ENCODE results near the gene LAPTM4A. TPM values are rescaled to one million over a fixed set of nuclear protein-coding genes. Genes with fewer than 3 reads are reported as not detected.

LAPTM4A gene
- total RNA-seq, 4 donors from 2014 or later = 88.8 to 159 (median 128) TPM

- no peak for DNase-seq (ENCODE audit: low spot score in 2 of 2)
- Histone ChIP-seq H3K27ac (no peak overlapping the region), H3K9me3 (no peaks in the 10 kb centered on the region), H3K4me1 (peaks cover 16% of the 10 kb centered on the region), H3K27me3 (no peaks in the 10 kb centered on the region), H3K36me3 (no peaks in the 10 kb centered on the region), H3K4me3 (no peak overlapping the region)
- TF ChIP-seq EP300 (IDR thresholded peaks at IDR 0.05) (no peak), CTCF (IDR thresholded peaks at IDR 0.05) (no peak), POLR2AphosphoS5 (IDR thresholded peaks at IDR 0.05) (no peak), POLR2A (IDR thresholded peaks at IDR 0.05) (no peak)
- WGBS = 91% methylated on average over 1 of the region's 1 CpG
Measured at GRCh38 chr2:19991895-19992294, 59.5 kb downstream of the LAPTM4A start.

GRCh38 chr2:19990416-19990728 is 61.1 kb downstream of the LAPTM4A start:
- WGBS = 20% methylated on average over 9 of the region's 10 CpGs
- Histone ChIP-seq H3K9me3 (no peaks in the 10 kb centered on the region), H3K27me3 (no peaks in the 10 kb centered on the region), H3K27ac (no peak overlapping the region), H3K4me1 (peaks cover 16% of the 10 kb centered on the region), H3K36me3 (no peaks in the 10 kb centered on the region), H3K4me3 (peak overlapping the region; percentile 71)
- TF ChIP-seq POLR2A (IDR thresholded peaks at IDR 0.05) (no peak), EP300 (IDR thresholded peaks at IDR 0.05) (no peak), POLR2AphosphoS5 (IDR thresholded peaks at IDR 0.05) (no peak), CTCF (IDR thresholded peaks at IDR 0.05) (no peak)
- DNase-seq (ENCODE audit: low spot score in 2 of 2) = no peak

DNA sequence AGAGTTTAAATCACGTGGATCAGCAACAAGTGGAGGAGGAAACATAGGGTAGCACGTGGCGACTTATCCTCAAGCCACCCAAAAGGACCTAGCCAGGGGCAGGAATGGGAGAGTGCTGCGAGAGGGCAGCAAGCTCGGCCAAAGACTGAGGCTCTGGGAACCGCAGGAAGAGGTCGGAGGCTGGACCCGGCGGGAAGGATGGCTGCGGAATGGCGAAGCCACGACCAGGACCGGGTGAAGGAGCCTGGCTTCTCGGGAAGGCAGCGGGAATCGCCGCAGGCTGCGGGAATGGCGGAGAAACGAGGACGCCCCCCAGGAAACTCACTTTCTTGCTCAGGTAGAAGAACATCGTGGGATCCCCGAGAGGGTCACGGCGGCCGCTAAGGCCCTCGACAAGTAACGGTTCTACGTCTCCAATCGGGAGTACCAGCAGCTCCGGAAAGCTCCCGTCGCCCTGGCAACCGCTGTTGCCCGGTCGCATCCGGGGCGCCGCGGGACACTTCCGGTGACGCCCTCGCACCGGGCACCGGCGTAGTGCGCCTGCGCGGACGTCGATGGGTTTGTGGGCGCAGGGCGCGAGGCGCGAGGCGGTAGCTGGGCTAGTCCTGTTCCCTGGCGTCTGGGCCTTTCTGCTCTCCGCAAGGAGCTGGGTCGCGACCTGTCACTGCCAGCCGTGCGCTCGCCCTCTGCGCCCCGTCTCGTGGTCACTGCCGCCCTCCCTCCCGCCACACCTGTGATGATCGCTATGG is 61.6 kb downstream of the LAPTM4A start, which contains the start of gene WDR35:
WDR35 (minus strand) TSS at position 439 of the 749 bp plus-strand sequence; CDS start at position 349, 90 bp downstream.
- 3% methylated on average over 12 of the region's 70 CpGs for WGBS
- Histone ChIP-seq H3K4me3 (peak within 1 kb of the TSS; percentile 71), H3K27ac (peak within 1 kb of the TSS; percentile 5), H3K36me3 (peaks cover 2% of the 10 kb centered on the region), H3K27me3 (no peaks in the 10 kb centered on the region), H3K9me3 (no peaks in the 10 kb centered on the region), H3K4me1 (peaks cover 16% of the 10 kb centered on the region)
- TF ChIP-seq POLR2AphosphoS5 (IDR thresholded peaks at IDR 0.05) (peak in 1 of 3 donors; percentile 28), POLR2A (IDR thresholded peaks at IDR 0.05) (no peak), CTCF (IDR thresholded peaks at IDR 0.05) (no peak), EP300 (IDR thresholded peaks at IDR 0.05) (no peak)
- peak; percentile 89 to 90 for DNase-seq (ENCODE audit: low spot score in 2 of 2)

DNA sequence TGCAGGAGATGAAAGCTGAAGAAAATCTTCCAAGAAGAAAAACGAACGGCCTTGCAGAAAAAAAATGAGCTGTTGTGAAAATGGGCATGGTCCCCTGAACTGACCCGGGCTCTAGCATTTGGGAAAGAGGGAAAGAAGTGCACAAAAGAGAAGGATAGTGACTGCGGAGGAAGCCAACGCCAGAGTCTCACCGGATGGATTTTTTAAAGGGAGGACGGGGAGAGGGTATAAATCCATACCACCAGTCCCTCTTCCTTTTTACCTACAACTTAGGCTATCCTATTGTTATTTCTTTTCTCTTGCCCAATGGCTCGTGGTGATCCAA is 62.1 kb downstream of the LAPTM4A start:
- Histone ChIP-seq H3K4me3 (peak overlapping the region; percentile 71), H3K4me1 (peaks cover 16% of the 10 kb centered on the region), H3K27me3 (no peaks in the 10 kb centered on the region), H3K36me3 (peaks cover 3% of the 10 kb centered on the region), H3K27ac (no peak overlapping the region), H3K9me3 (no peaks in the 10 kb centered on the region)
- DNase-seq (ENCODE audit: low spot score in 2 of 2) = no peak
- no peak for TF ChIP-seq POLR2A (IDR thresholded peaks at IDR 0.05)
- TF ChIP-seq CTCF (IDR thresholded peaks at IDR 0.05) = no peak
- TF ChIP-seq POLR2AphosphoS5 (IDR thresholded peaks at IDR 0.05) = no peak
- 7% methylated on average over 8 of the region's 8 CpGs for WGBS

DNA sequence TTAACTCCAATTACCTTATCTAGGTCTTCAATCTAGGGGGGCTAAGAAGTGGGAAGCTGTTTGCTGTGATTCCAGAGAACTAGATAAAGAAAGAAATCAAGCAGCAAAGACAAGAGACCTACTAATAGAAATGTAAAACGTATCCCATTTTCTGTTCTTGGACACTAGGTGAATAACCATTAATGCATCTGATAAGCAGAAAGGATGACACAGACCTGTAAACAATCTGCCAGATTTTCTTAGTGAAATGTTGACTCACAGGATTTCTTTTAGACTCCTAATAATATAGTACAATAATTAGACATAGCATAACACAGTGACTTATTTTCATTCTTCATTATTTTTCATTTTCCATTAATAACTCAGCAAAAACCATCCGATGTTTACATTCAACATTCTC is 62.8 kb downstream of the LAPTM4A start:
- Histone ChIP-seq H3K4me3 (no peak overlapping the region), H3K9me3 (no peaks in the 10 kb centered on the region), H3K27ac (no peak overlapping the region), H3K4me1 (peaks cover 16% of the 10 kb centered on the region), H3K27me3 (no peaks in the 10 kb centered on the region), H3K36me3 (peaks cover 3% of the 10 kb centered on the region)
- DNase-seq (ENCODE audit: low spot score in 2 of 2) = no peak
- 73% methylated on average over 2 of the region's 2 CpGs for WGBS
- TF ChIP-seq EP300 (IDR thresholded peaks at IDR 0.05) (no peak), POLR2A (IDR thresholded peaks at IDR 0.05) (no peak), CTCF (IDR thresholded peaks at IDR 0.05) (no peak), POLR2AphosphoS5 (IDR thresholded peaks at IDR 0.05) (no peak)
